Fibroblast of lung (primary cell): ENCODE data around the gene KRT6C. TPM values are rescaled to one million over a fixed set of nuclear protein-coding genes. Genes with fewer than 3 reads are reported as not detected.

Experiments
- DNase-seq, 2 donors: peaks; one replicate each; pipeline versions ENCODE4 v3.0.0 to v3.0.0-alpha.2; 2010; ENCODE audit warnings: low read depth in 2 of 2
- H2AFZ ChIP-seq: 2 replicates; pipeline ENCODE4 v1.5.1; 2012; ENCODE audit warnings: low read length, control low read depth, inconsistent platforms
- H3K27ac ChIP-seq: 2 replicates; pipeline ENCODE4 v1.5.1; 2011; ENCODE audit warnings: low read length, control low read depth; ENCODE audit not compliant: insufficient read depth
- H3K27me3 ChIP-seq: 2 replicates; pipeline ENCODE4 v1.5.1; 2011; ENCODE audit warnings: mild to moderate bottlenecking, low read length; ENCODE audit not compliant: control insufficient read depth, insufficient read depth
- H3K36me3 ChIP-seq: 2 replicates; pipeline ENCODE4 v1.5.1; 2011; ENCODE audit warnings: low read length; ENCODE audit not compliant: control insufficient read depth, insufficient read depth
- H3K4me1 ChIP-seq: 2 replicates; pipeline ENCODE4 v1.5.1; 2011; ENCODE audit warnings: low read length; ENCODE audit not compliant: control insufficient read depth, insufficient read depth; ENCODE audit errors: extremely low read depth
- H3K4me2 ChIP-seq: 2 replicates; pipeline ENCODE4 v1.5.1; 2011; ENCODE audit warnings: low read length, control low read depth; ENCODE audit not compliant: insufficient read depth; ENCODE audit errors: extremely low read depth
- H3K4me3 ChIP-seq, 4 experiments: fragments of 200-600 bp in 1 of 4; sonication (generic) in 1 of 4; replicated peaks in 1 of 4; 2 replicates each; pipeline ENCODE4 v1.5.1; 2011 to 2016; ENCODE audit warnings: low read length in 4 of 4, low read depth in 3 of 4, mild to moderate bottlenecking in 3 of 4, control low read depth in 2 of 4, inconsistent platforms in 1 of 4, mixed read lengths in 1 of 4; ENCODE audit not compliant: insufficient read depth in 1 of 4; ENCODE audit errors: control extremely low read depth in 1 of 4
- H3K79me2 ChIP-seq: 2 replicates; pipeline ENCODE4 v1.5.1; 2012; ENCODE audit warnings: mild to moderate bottlenecking, low read length, inconsistent platforms; ENCODE audit not compliant: control insufficient read depth, insufficient read depth
- H3K9ac ChIP-seq: 2 replicates; pipeline ENCODE4 v1.5.1; 2011; ENCODE audit warnings: mild to moderate bottlenecking, low read length, control low read depth; ENCODE audit not compliant: insufficient read depth
- H3K9me3 ChIP-seq: 2 replicates; pipeline ENCODE4 v1.5.1; 2012; ENCODE audit warnings: low read depth, low read length; ENCODE audit not compliant: control insufficient read depth, insufficient read depth
- H4K20me1 ChIP-seq: 2 replicates; pipeline ENCODE4 v1.5.1; 2011; ENCODE audit warnings: low read length; ENCODE audit not compliant: control insufficient read depth, insufficient read depth; ENCODE audit errors: extremely low read depth
- CTCF ChIP-seq, 2 donors: IDR thresholded peaks in 1 of 2; conservative IDR thresholded peaks in 1 of 2; 1 replicate in 1 of 2; 2 replicates in 1 of 2; pipeline ENCODE4 v1.5.1; 2011 to 2012; ENCODE audit warnings: low read length in 2 of 2, control low read depth in 1 of 2, inconsistent platforms in 1 of 2, low read depth in 1 of 2, mild to moderate bottlenecking in 1 of 2
- EZH2 ChIP-seq: IDR thresholded peaks from 2 replicates; pipeline ENCODE4 v1.5.1; 2012; ENCODE audit warnings: low read length, control low read depth, mild to moderate bottlenecking; ENCODE audit errors: missing control alignments
- polyA plus RNA-seq, 2 donors: library from polyadenylated mRNA; depleted of rRNA in 1 of 2; stranded (reverse) in 1 of 2; unstranded in 1 of 2; fragments of >200 nt; gene quantifications; 2 replicates each; pipeline ENCODE4 v1.2.1, GENCODE V29; 2011 to 2012; ENCODE audit warnings: missing spikeins in 1 of 2
- total RNA-seq: library from RNA; depleted of rRNA; stranded (reverse); fragments of >200 nt; gene quantifications from 2 replicates; pipeline ENCODE4 v1.2.1, GENCODE V29; 2014

The KRT6C gene
- total and polyA plus RNA-seq, 2 donors (not counting 1 experiment from before 2014, with no cell fraction given) = not detected

DNA sequence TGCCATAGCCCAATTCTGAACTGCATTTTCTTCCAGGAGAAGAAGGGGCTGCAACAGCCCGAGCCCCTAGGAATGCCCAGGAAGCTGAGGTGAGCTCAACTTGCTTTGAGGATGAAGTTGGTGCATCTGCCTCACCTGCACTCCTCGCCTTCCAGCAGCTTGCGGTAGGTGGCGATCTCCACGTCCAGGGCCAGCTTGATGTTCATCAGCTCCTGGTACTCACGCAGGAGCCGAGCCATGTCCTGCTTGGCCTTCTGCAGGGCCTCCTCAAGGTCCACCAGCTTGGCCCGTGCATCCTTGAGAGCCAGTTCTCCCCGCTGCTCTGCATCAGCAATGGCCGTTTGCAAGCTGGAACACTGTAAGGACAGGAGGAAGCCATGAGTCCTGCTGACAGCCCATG lies 45.5 kb downstream of the KRT6C start:
- Histone ChIP-seq H3K4me3 (no peak overlapping the region), H3K27me3 (peaks cover 4% of the 10 kb centered on the region), H3K9me3 (no peaks in the 10 kb centered on the region), H3K36me3 (no peaks in the 10 kb centered on the region), H3K4me1 (no peaks in the 10 kb centered on the region), H3K9ac (no peak overlapping the region), H3K79me2 (no peaks in the 10 kb centered on the region), H4K20me1 (no peaks in the 10 kb centered on the region), H2AFZ (no peak overlapping the region), H3K4me2 (no peak overlapping the region), H3K27ac (no peak overlapping the region)
- TF ChIP-seq CTCF (conservative IDR thresholded peaks at IDR 0.05 in 1 of 2, IDR thresholded peaks at IDR 0.05 in 1 of 2; ENCODE audit: low read depth in 1 of 2, low read length in 2 of 2) (no peak), EZH2 (no peak)
- no peak for DNase-seq

DNA sequence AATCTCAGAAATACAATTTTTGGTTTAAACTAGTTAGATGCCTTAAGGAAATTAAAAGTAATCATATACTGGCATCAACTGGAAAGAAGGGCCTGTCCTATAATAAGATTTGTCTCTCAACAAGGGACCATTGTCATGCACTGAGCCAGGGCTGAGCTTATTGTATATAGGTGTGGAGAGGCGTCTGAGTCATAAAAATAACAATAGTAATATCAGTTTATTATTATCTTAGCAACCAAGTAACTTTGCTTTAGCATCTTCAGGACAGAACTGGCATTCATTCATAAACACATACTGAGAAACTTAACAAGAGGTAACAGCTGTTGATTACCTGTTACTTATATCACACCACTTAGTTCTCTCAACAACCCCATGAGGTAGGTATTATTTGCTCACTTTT lies 46.5 kb downstream of the KRT6C start:
- no peaks in the 10 kb centered on the region for H4K20me1 ChIP-seq
- TF ChIP-seq EZH2 (no peak), CTCF (conservative IDR thresholded peaks at IDR 0.05 in 1 of 2, IDR thresholded peaks at IDR 0.05 in 1 of 2; ENCODE audit: low read depth in 1 of 2, low read length in 2 of 2) (no peak)
- H3K9ac ChIP-seq = no peak overlapping the region
- H3K9me3 ChIP-seq = no peaks in the 10 kb centered on the region
- DNase-seq = no peak
- H3K4me2 ChIP-seq = no peak overlapping the region
- H3K4me3 ChIP-seq = no peak overlapping the region
- H3K4me1 ChIP-seq = no peaks in the 10 kb centered on the region
- no peaks in the 10 kb centered on the region for H3K79me2 ChIP-seq
- H3K27me3 ChIP-seq = peaks cover 4% of the 10 kb centered on the region
- no peak overlapping the region for H2AFZ ChIP-seq
- no peak overlapping the region for H3K27ac ChIP-seq
- H3K36me3 ChIP-seq = no peaks in the 10 kb centered on the region

DNA sequence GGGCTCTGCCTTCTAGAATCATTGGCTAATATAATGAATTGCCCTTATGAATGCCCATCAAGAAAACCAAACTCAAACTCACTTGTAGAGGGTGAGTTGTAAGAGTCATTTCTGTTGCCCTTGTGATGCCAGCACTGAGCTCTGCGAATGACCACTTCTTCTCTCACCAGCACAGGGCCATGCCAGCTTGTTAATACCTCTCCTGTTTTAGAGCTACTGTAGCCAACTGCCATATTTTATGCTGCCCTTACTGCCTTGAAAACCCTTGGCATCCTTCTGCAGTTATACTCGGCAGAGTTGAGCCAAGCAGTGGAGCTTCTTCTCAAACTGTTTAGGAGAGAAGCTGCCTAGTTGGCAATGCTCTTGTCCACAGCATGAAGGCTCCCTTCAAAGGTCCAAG lies 47.6 kb downstream of the KRT6C start:
- Histone ChIP-seq H3K4me1 (no peaks in the 10 kb centered on the region), H3K4me3 (no peak overlapping the region), H3K27me3 (peaks cover 5% of the 10 kb centered on the region), H3K36me3 (no peaks in the 10 kb centered on the region), H3K79me2 (no peaks in the 10 kb centered on the region), H3K9ac (no peak overlapping the region), H3K4me2 (no peak overlapping the region), H4K20me1 (no peaks in the 10 kb centered on the region), H3K9me3 (no peaks in the 10 kb centered on the region), H2AFZ (no peak overlapping the region), H3K27ac (no peak overlapping the region)
- no peak for TF ChIP-seq CTCF (conservative IDR thresholded peaks at IDR 0.05 in 1 of 2, IDR thresholded peaks at IDR 0.05 in 1 of 2; ENCODE audit: low read depth in 1 of 2, low read length in 2 of 2)
- no peak for TF ChIP-seq EZH2
- no peak for DNase-seq
